HG03571 (cell line): Measurements from ENCODE around the gene SLC41A3.
"Not testable (repeated sequence)": the region's sequence is repeated elsewhere in the genome, so short reads cannot be mapped to it uniquely, and the experiment has no call there.

ENCODE experiments used
- ATAC-seq: cut with Tn5 transposase; IDR thresholded peaks from one replicate; pipeline ENCODE4 v1.9.1; 2021; ENCODE audit not compliant: unreplicated experiment

Gene SLC41A3

DNA sequence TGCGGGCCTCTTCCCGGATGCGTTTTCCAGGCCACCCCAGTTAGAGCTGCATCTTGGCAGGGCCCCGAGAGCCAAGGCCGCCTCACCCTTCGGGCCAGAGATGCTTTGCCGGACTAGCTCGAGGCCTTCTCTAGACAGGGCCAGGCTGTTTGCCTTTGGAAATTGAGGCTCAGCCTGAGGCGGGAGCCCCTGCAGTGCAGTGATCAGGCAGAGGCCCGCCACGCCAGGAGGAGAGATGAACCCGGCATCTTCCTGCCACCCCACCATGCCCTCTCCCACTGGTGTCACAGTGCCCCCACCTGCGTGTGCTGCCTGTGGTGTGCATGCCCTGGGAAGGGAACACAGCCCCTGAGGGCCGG lies 123.9 kb downstream of the SLC41A3 start:
- ATAC-seq = no peak

DNA sequence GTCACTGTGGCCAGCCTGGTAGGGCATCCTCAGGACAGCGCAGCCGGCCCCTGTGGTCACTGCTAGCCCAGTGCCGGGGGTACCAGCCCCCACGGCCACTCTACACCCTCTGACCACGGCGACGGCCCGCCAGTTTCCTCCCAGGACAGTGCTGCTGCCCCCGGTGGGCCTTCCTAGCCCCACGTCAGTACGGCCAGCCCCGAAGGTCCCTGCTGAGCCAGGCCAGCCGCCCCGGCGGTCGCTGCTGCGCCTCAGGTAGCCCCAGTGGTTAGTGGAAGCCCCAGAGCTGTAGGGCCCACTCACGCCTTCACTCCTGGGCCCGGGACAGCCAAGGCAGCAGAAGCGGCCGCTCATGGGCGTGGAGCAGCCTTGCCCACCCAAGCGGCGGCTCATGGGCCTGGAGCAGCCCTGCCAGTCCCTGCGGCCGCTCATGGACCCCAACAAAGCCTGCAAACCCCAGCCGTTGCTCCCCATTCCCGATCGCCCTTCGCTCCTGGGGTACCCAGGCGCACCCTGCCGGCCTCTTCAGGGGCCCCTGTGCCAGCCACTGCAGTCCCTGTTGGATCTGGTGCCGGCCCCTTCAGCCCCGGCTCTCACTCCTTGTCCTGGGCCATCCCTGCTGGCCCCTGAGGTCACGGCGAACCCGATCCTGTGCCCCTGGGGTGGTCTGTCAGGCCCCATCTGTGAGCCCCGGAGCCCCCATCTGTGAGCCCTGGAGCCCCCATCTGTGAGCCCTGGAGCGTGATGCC lies 124.4 kb downstream of the SLC41A3 start:
- ATAC-seq = no peak

DNA sequence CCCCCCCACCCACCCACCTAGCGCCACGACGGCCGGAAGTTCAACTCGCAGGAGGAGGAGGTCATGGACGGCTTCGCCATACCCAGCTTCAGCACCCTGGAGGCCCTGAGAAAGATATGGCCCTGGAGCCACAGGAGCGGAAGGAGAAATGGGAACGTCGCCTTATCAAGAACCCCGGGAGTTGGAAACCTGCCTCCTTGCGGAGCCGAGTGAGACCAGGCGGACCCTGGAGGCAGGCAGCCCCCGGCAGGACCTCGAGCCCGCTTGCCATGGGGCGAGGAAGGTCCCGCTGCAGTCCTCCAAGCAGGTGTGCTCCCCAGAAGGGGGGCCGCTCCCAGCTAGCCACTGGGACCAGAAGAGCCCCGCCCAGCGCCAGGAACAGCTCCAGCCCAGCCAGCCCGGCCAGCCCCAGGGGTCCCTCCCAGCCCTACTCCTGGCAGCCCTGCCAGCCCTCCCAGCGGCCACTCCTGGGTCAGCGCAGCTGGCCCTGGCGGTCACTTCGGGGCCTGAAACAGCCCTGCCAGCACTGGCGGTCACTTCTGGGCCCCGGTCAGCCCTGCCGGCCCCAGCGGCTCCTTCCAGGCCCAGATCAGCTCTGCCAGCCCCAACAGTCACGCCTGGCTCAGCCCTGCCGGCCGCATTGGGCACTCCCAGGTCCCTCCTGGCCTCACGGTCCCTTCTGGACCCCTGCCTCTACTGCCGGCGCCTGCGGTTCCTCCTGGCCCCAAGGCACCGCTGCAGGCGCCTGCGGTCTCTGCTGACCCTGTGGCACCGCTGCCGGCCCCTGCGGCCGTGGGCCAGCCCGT lies 125.2 kb downstream of the SLC41A3 start:
- no peak for ATAC-seq

DNA sequence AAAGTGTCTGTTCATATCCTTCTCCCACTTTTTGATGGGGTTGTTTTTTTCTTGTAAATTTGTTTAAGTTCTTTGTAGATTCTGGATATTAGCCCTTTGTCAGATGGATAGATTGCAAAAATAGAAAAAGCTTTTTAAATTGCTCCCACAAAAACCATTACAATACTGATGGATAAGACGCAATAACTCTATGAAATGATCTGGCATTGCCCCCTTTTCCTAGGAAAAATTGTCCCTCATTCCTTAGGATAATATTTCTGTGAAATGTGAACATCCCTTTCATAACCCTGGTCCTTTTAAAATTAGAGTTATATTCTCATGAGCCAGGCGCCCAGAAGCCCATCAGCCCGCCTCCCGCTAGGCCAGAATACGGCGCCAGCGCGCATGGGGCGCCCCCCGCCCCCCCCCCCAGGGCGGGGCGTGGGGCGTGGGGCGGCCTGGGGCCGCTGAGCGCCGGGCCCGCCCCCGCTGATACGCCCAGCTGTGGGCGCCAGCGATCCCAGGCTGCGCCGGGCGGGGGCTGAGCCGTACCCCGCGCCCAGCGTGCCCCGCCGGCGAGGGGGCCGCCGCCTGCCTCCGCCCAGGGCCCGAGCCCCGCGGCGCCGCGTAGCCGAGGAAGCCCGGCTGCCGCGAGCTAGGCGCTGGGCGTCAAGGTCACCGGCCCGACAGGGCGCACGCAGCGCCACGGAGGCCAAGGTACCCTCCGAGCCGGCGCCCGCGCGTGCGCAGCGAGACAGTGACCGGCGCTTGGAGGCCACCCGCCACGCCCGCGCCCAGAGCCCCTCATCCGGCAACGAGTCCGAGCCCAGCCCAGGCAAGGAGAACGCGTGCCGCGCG lies 126.0 kb downstream of the SLC41A3 start:
- no peak for ATAC-seq

GRCh38 chr3:125957020-125957419 lies 126.9 kb downstream of the SLC41A3 start:
- ATAC-seq = not testable (repeated sequence)
